Panc1 (cell line): ENCODE results near the gene RNPS1. TPM values are rescaled to one million over a fixed set of nuclear protein-coding genes. Genes with fewer than 3 reads are reported as not detected.

Experiments
- ATAC-seq: fragments of 200-7000 bp; cut with Tn5 transposase; 2 replicates; pipeline ENCODE4 v1.9.1; 2020; ENCODE audit warnings: mild to moderate bottlenecking, moderate library complexity
- Bru-seq: library from RNA; stranded (reverse); fragments of 400-500 nt; gene quantifications from one replicate; lab custom pipeline; 2021; lab: Mats Ljungman, UMichigan
- BruChase-seq, 2 experiments: library from RNA; stranded (reverse); fragments of 400-500 nt; gene quantifications; one replicate each; lab custom pipeline; 2021; lab: Mats Ljungman, UMichigan
- BruUV-seq: library from RNA; stranded (reverse); fragments of 400-500 nt; replicated peaks from 2 replicates; lab custom pipeline; 2021; lab: Mats Ljungman, UMichigan
- CTCF ChIA-PET: fragments of 300-600 bp; sonication (Branson Sonifier 250); formaldehyde crosslinking; loops from one replicate; lab custom pipeline; 2022; ENCODE audit warnings: antibody characterized with exemption; lab: Charles Lee
- POLR2A ChIA-PET: fragments of 300-600 bp; sonication (Branson Sonifier 250); formaldehyde crosslinking; loops from one replicate; lab custom pipeline; 2022; ENCODE audit warnings: antibody characterized with exemption; lab: Charles Lee
- DNase-seq: peaks from one replicate; pipeline ENCODE4 v3.0.0-alpha.2; 2010; ENCODE audit warnings: low read depth, low spot score
- H3K27ac ChIP-seq: 2 replicates; pipeline ENCODE4 v1.5.1; 2011; ENCODE audit warnings: mild to moderate bottlenecking, low read length, inconsistent platforms
- H3K27me3 ChIP-seq: fragments of 200-500 bp; sonication (Bioruptor generic); 2 replicates; pipeline ENCODE4 v1.6.0; 2014; ENCODE audit warnings: low read length, inconsistent platforms; ENCODE audit not compliant: control insufficient read depth, insufficient read depth
- H3K36me3 ChIP-seq: fragments of 200-500 bp; sonication (Bioruptor generic); 2 replicates; pipeline ENCODE4 v1.5.1; 2014; ENCODE audit warnings: inconsistent platforms, mild to moderate bottlenecking, low read length, moderate library complexity; ENCODE audit not compliant: control insufficient read depth, insufficient read depth
- H3K4me1 ChIP-seq: 2 replicates; pipeline ENCODE4 v1.5.1; 2011; ENCODE audit warnings: inconsistent platforms, mild to moderate bottlenecking, low read length, moderate library complexity; ENCODE audit not compliant: control insufficient read depth, insufficient read depth
- H3K4me3 ChIP-seq, 2 experiments: 2 replicates each; pipeline ENCODE4 v1.5.1; 2011 to 2012; ENCODE audit warnings: low read depth in 2 of 2, low read length in 2 of 2, mild to moderate bottlenecking in 2 of 2, inconsistent platforms in 1 of 2, moderate library complexity in 1 of 2
- H3K9me3 ChIP-seq: fragments of 200-500 bp; sonication (Bioruptor generic); 2 replicates; pipeline ENCODE4 v1.5.1; 2014; ENCODE audit warnings: low read depth, mild to moderate bottlenecking, inconsistent platforms, low read length, moderate library complexity; ENCODE audit not compliant: control insufficient read depth, insufficient read depth
- POLR2AphosphoS5 ChIP-seq: IDR thresholded peaks from 2 replicates; pipeline ENCODE4 v1.6.1; 2012; ENCODE audit warnings: mild to moderate bottlenecking, low read depth, low read length, moderate library complexity
- SIN3A ChIP-seq: IDR thresholded peaks from 2 replicates; pipeline ENCODE4 v1.6.1; 2012; ENCODE audit warnings: low read depth, mild to moderate bottlenecking, low read length, moderate library complexity, borderline replicate concordance; ENCODE audit not compliant: insufficient read depth
- TCF7L2 ChIP-seq: IDR thresholded peaks from 2 replicates; pipeline ENCODE4 v1.6.1; 2011; ENCODE audit warnings: mild to moderate bottlenecking, low read depth, low read length, inconsistent platforms
- in situ Hi-C: cut with HindIII; loops from 2 replicates; pipeline ENCODE4 v1.10.0; 2016; ENCODE audit warnings: low sequenced_read_pairs, low pct_unique_long_range_greater_than_20kb
- intact Hi-C: fragments of 100-400 bp; cut with micrococcal nuclease; formaldehyde crosslinking; loops from one replicate; pipeline ENCODE4 v1.10.0; 2022; ENCODE audit not compliant: unreplicated experiment
- long read RNA-seq: library from polyadenylated mRNA; unstranded; transcript quantifications from one replicate; pipeline ENCODE4 v2.0.0, GENCODE V29; 2021; ENCODE audit not compliant: unreplicated experiment
- polyA plus RNA-seq: library from polyadenylated mRNA; unstranded; fragments of >200 nt; gene quantifications from one replicate; pipeline ENCODE4 v1.2.1, GENCODE V29; 2012; ENCODE audit warnings: missing spikeins; ENCODE audit not compliant: insufficient read length
- total RNA-seq: library from RNA; stranded (reverse); gene quantifications from one replicate; pipeline ENCODE4 v1.2.1, GENCODE V29; 2021; ENCODE audit not compliant: unreplicated experiment
- TF ChIP-seq, protein P1 (sequence below), 2 experiments: IDR thresholded peaks; 2 replicates each; pipeline ENCODE4 v1.6.1; 2011 to 2012; ENCODE audit warnings: low read depth in 2 of 2, control low read depth in 1 of 2, low read length in 1 of 2, mild to moderate bottlenecking in 1 of 2, moderate library complexity in 1 of 2; ENCODE audit not compliant: insufficient read depth in 1 of 2
- TF ChIP-seq, protein P2 (sequence below): fragments of 450-650 bp; IDR thresholded peaks from 2 replicates; pipeline ENCODE4 v1.5.1; 2017; ENCODE audit warnings: mild to moderate bottlenecking

The RNPS1 gene, protein sequence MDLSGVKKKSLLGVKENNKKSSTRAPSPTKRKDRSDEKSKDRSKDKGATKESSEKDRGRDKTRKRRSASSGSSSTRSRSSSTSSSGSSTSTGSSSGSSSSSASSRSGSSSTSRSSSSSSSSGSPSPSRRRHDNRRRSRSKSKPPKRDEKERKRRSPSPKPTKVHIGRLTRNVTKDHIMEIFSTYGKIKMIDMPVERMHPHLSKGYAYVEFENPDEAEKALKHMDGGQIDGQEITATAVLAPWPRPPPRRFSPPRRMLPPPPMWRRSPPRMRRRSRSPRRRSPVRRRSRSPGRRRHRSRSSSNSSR
- total RNA-seq, result 249 TPM
- polyA plus RNA-seq, result 210 TPM
- Bru-seq, nascent RNA, result percentile 97 among the genes with signal in this experiment
- BruChase-seq, experiment 1, labeled RNA remaining after a 2-hour chase, result percentile 97 among the genes with signal in this experiment
- BruChase-seq, experiment 2, labeled RNA remaining after a 6-hour chase, result percentile 98 among the genes with signal in this experiment
- long read RNA-seq, transcript RNPS1-221 (1 exons, 1,826 nt), result minor isoform, 46 of 389 reads
- long read RNA-seq, transcript RNPS1-220 (7 exons, 2,037 nt), result major isoform, 125 of 389 reads
- long read RNA-seq, transcript RNPS1-202 (8 exons, 2,241 nt), result minor isoform, 61 of 389 reads
- long read RNA-seq, transcript RNPS1-203 (8 exons, 2,069 nt), result minor isoform, 44 of 389 reads
- long read RNA-seq, partial matches to known transcripts, result 12 of 389 reads
- long read RNA-seq, other reads (novel, unspliced or antisense), result 74 of 389 reads

DNA sequence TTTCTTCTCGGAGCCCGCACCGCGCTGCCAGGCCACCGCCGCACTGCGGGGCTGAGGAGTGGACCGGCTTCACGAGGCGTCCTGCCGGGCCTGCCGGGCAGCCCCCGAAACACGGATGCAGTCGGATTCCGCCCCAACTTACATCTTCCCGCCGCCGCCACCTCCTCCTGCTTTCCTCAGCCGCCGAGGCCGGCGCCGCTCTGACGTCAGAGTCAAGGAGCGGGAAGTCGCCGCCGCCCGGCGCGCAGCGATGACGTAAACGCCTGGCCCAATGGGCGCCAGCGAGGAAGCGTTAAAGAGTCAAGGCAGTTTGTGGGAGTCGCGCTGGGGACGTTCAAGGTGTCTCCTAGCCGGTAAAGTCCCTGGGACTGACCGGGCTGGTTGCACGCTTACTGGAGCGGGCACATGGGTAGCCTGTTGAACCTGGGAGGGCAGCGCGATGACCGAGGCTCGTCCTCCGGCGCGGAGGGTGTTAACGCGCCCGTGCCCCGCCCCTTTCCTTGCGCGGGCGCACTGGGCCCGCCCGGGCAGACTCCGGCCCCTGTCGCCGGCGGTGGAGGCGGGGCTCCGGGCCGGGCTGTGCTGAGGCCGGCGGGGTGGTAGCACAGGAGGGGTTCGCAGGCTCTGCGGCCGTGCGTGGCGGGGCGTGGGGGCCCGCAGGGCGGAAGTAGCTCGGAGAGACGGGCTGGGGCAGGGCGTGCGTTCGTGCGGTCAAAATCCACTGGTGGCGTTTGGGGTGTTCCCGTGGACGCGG is at the start of gene RNPS1:
Gene RNPS1, minus strand, starts transcription at position 214 of the 754 bp plus-strand sequence. CDS start 3,483 bp downstream, outside the sequence.
- Histone ChIP-seq H3K27me3 (no peaks in the 10 kb centered on the region), H3K4me1 (peaks cover 21% of the 10 kb centered on the region), H3K4me3 (peak within 1 kb of the TSS; percentile 61 to 71), H3K27ac (peak within 1 kb of the TSS; percentile 94), H3K9me3 (no peaks in the 10 kb centered on the region), H3K36me3 (peaks cover 8% of the 10 kb centered on the region)
- ChIA-PET POLR2A (no interaction called here), CTCF (interaction anchor here (0.6 kb wide), 1 partner anchor 119 kb away, joined by 3 read pairs; no protein-coding TSS in a partner anchor)
- TF ChIP-seq TCF7L2, result peak; percentile 80; the same call in 1 of the 2 replicates
- TF ChIP-seq, protein P1, sequence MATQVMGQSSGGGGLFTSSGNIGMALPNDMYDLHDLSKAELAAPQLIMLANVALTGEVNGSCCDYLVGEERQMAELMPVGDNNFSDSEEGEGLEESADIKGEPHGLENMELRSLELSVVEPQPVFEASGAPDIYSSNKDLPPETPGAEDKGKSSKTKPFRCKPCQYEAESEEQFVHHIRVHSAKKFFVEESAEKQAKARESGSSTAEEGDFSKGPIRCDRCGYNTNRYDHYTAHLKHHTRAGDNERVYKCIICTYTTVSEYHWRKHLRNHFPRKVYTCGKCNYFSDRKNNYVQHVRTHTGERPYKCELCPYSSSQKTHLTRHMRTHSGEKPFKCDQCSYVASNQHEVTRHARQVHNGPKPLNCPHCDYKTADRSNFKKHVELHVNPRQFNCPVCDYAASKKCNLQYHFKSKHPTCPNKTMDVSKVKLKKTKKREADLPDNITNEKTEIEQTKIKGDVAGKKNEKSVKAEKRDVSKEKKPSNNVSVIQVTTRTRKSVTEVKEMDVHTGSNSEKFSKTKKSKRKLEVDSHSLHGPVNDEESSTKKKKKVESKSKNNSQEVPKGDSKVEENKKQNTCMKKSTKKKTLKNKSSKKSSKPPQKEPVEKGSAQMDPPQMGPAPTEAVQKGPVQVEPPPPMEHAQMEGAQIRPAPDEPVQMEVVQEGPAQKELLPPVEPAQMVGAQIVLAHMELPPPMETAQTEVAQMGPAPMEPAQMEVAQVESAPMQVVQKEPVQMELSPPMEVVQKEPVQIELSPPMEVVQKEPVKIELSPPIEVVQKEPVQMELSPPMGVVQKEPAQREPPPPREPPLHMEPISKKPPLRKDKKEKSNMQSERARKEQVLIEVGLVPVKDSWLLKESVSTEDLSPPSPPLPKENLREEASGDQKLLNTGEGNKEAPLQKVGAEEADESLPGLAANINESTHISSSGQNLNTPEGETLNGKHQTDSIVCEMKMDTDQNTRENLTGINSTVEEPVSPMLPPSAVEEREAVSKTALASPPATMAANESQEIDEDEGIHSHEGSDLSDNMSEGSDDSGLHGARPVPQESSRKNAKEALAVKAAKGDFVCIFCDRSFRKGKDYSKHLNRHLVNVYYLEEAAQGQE (IDR thresholded peaks at IDR 0.05; ENCODE audit: insufficient read depth in 1 of 2, low read depth in 2 of 2, low read length in 1 of 2), result no peak
- TF ChIP-seq POLR2AphosphoS5, result peak; percentile 95
- TF ChIP-seq, protein P2, sequence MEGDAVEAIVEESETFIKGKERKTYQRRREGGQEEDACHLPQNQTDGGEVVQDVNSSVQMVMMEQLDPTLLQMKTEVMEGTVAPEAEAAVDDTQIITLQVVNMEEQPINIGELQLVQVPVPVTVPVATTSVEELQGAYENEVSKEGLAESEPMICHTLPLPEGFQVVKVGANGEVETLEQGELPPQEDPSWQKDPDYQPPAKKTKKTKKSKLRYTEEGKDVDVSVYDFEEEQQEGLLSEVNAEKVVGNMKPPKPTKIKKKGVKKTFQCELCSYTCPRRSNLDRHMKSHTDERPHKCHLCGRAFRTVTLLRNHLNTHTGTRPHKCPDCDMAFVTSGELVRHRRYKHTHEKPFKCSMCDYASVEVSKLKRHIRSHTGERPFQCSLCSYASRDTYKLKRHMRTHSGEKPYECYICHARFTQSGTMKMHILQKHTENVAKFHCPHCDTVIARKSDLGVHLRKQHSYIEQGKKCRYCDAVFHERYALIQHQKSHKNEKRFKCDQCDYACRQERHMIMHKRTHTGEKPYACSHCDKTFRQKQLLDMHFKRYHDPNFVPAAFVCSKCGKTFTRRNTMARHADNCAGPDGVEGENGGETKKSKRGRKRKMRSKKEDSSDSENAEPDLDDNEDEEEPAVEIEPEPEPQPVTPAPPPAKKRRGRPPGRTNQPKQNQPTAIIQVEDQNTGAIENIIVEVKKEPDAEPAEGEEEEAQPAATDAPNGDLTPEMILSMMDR, result no peak
- TF ChIP-seq SIN3A, result peak; percentile 18; the same call in 1 of the 2 replicates
- intact Hi-C loops, result no loop called here
- in situ Hi-C loops, result no loop called here
- peak; percentile 93 for ATAC-seq
- DNase-seq, result peak; percentile 78
- BruUV-seq, result no TSS peak

DNA sequence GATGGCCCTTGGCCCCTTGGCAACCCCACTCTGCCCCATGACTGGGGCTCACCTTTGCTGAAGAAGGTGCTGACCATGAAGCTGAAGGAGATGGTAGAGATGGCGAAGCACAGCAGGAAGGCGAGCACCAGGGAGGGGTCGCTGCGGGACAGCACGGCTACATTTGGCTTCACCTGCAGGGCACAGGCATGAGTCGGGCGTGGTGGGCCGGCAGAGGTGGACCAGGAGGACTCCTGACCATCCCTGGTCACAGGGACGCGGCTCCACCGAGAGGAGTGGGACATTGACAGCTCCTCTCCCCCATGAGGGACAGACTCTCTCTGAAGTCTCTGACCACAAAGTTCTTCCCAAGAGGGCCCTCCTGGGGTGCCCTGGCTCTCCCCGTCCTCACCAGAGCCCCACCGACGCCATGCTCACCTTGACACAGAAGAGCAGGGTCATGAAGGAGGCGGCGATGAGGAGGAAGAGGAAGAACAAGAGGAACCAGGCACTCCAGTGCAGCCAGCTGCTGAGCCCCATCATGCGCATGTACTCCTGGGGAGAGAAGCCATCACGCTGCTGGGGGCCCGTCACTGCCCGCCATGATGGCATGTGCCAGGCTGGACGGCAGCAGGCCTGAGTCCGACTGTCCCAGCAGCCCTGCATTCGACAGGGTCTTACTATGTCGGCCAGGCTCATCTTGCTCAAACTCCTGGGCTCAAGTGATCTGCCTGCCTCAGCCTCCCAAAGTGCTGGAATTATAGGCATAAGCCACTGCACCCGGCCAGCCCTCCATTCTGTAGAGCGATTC is 49.5 kb upstream of the RNPS1 start:
- no peaks in the 10 kb centered on the region; the same call in 1 of the 2 replicates for H3K36me3 ChIP-seq
- intact Hi-C loops, result no loop called here
- ATAC-seq (no peak), DNase-seq (no peak)
- ChIA-PET POLR2A (no interaction called here), CTCF (no interaction called here)
- no peaks in the 10 kb centered on the region for H3K4me1 ChIP-seq
- in situ Hi-C loops, result no loop called here
- H3K9me3 ChIP-seq, result no peaks in the 10 kb centered on the region
- no TSS peak for BruUV-seq
- no peak overlapping the region for H3K4me3 ChIP-seq
- TF ChIP-seq, protein P1 (IDR thresholded peaks at IDR 0.05; ENCODE audit: insufficient read depth in 1 of 2, low read depth in 2 of 2, low read length in 1 of 2), result no peak
- TF ChIP-seq, protein P2, result no peak
- TF ChIP-seq TCF7L2, result no peak
- H3K27me3 ChIP-seq, result no peaks in the 10 kb centered on the region
- no peak overlapping the region for H3K27ac ChIP-seq
